SK-N-SH (cell line): ENCODE measurements around the gene ALDH7A1. TPM values are rescaled to one million over a fixed set of nuclear protein-coding genes. Genes with fewer than 3 reads are reported as not detected.

ENCODE experiments used
- CTCF ChIA-PET: fragments of 300-600, 350-600 bp; formaldehyde crosslinking; extraction: SDS; loops from one replicate; lab custom pipeline; 2021; lab: Yijun Ruan, JAX
- POLR2A ChIA-PET: fragments of 350-600 bp; sonication (Branson Sonifier 250); formaldehyde crosslinking; extraction: SDS; loops from one replicate; lab custom pipeline; 2020; ENCODE audit warnings: antibody characterized with exemption, inconsistent platforms; lab: Yijun Ruan, JAX
- DNase-seq: peaks from one replicate; pipeline ENCODE4 v3.0.0; 2012
- H2AFZ ChIP-seq: fragments of 200-600 bp; sonication (generic); 2 replicates; pipeline ENCODE4 v1.8.1; 2016; ENCODE audit warnings: antibody characterized with exemption, mild to moderate bottlenecking, low read depth
- H3F3A ChIP-seq: fragments of 200-600 bp; sonication (generic); replicated peaks from 2 replicates; pipeline ENCODE3; 2016; ENCODE audit warnings: antibody characterized with exemption, mild to moderate bottlenecking; ENCODE audit not compliant: insufficient read depth
- H3K27ac ChIP-seq, 2 experiments: fragments of 200-500 bp in 1 of 2; fragments of 200-600 bp in 1 of 2; sonication (Bioruptor generic) in 1 of 2; sonication (generic), shearing (Covaris generic) in 1 of 2; 2 replicates each; pipeline versions ENCODE4 v1.5.1 to v1.6.1; 2014 to 2016; ENCODE audit warnings: low read depth in 2 of 2, inconsistent platforms in 1 of 2, low read length in 1 of 2, mild to moderate bottlenecking in 1 of 2, mixed read lengths in 1 of 2
- H3K27me3 ChIP-seq: fragments of 200-600 bp; sonication (generic), shearing (Covaris generic); 2 replicates; pipeline ENCODE4 v1.6.1; 2016; ENCODE audit warnings: mixed run types; ENCODE audit not compliant: insufficient read depth
- H3K36me3 ChIP-seq, 2 experiments: fragments of 200-500 bp in 1 of 2; fragments of 200-600 bp in 1 of 2; sonication (Bioruptor generic) in 1 of 2; sonication (generic) in 1 of 2; replicated peaks in 1 of 2; 2 replicates each; pipeline versions ENCODE3 to v1.5.1; 2014 to 2016; ENCODE audit warnings: low read length in 1 of 2, mild to moderate bottlenecking in 1 of 2; ENCODE audit not compliant: insufficient read depth in 2 of 2, control insufficient read depth in 1 of 2
- H3K4me1 ChIP-seq, 2 experiments: fragments of 200-500 bp in 1 of 2; fragments of 200-600 bp in 1 of 2; sonication (Bioruptor generic) in 1 of 2; sonication (generic), shearing (Covaris generic) in 1 of 2; 2 replicates each; pipeline versions ENCODE4 v1.5.1 to v1.6.1; 2014 to 2016; ENCODE audit warnings: low read depth in 1 of 2, low read length in 1 of 2, mixed run types in 1 of 2; ENCODE audit not compliant: insufficient read depth in 2 of 2, control insufficient read depth in 1 of 2
- H3K4me2 ChIP-seq: fragments of 200-600 bp; sonication (generic), shearing (Covaris generic); 2 replicates; pipeline ENCODE4 v1.6.1; 2017; ENCODE audit warnings: mixed run types
- H3K4me3 ChIP-seq, 2 experiments: fragments of 200-500 bp in 1 of 2; fragments of 200-600 bp in 1 of 2; sonication (Bioruptor generic) in 1 of 2; sonication (generic), shearing (Covaris generic) in 1 of 2; 2 replicates each; pipeline versions ENCODE4 v1.5.1 to v1.8.1; 2014 to 2016; ENCODE audit warnings: low read depth in 2 of 2, inconsistent platforms in 1 of 2, low read length in 1 of 2, mild to moderate bottlenecking in 1 of 2, mixed read lengths in 1 of 2, moderate library complexity in 1 of 2
- H3K79me2 ChIP-seq: fragments of 200-600 bp; sonication (generic); 2 replicates; pipeline ENCODE4 v1.8.1; 2017; ENCODE audit warnings: mild to moderate bottlenecking; ENCODE audit not compliant: insufficient read depth
- H3K9ac ChIP-seq: fragments of 200-600 bp; sonication (generic); 2 replicates; pipeline ENCODE4 v1.6.1; 2017; ENCODE audit warnings: mixed run types
- H3K9me2 ChIP-seq: fragments of 200-600 bp; sonication (generic); 2 replicates; pipeline ENCODE4 v1.6.1; 2017; ENCODE audit warnings: mixed run types
- H3K9me3 ChIP-seq: fragments of 200-600 bp; sonication (generic); 2 replicates; pipeline ENCODE4 v1.6.1; 2017; ENCODE audit warnings: mixed run types, mild to moderate bottlenecking, moderate library complexity
- H4K20me1 ChIP-seq: fragments of 200-600 bp; sonication (generic); 2 replicates; pipeline ENCODE4 v1.6.1; 2017; ENCODE audit warnings: mild to moderate bottlenecking, mixed run types; ENCODE audit not compliant: insufficient read depth
- GABPA ChIP-seq: IDR thresholded peaks from 2 replicates; pipeline ENCODE4 v1.4.0; 2012; ENCODE audit warnings: low read depth, mild to moderate bottlenecking
- GATA2 ChIP-seq: sonication (generic); formaldehyde crosslinking; IDR thresholded peaks from 2 replicates; pipeline ENCODE4 v1.5.0; 2020; ENCODE audit warnings: mild to moderate bottlenecking, missing genetic modification reagents
- NRF1 ChIP-seq: IDR thresholded peaks from 2 replicates; pipeline ENCODE4 v1.6.1; 2012; ENCODE audit warnings: low read depth, mild to moderate bottlenecking, low read length
- RAD21 ChIP-seq: IDR thresholded peaks from 2 replicates; pipeline ENCODE4 v1.6.1; 2012; ENCODE audit warnings: mild to moderate bottlenecking, low read length
- SMC3 ChIP-seq: IDR thresholded peaks from 2 replicates; pipeline ENCODE4 v1.6.1; 2012; ENCODE audit warnings: low read depth, low read length, improper control_type of control experiment
- YY1 ChIP-seq: IDR thresholded peaks from 2 replicates; pipeline ENCODE4 v1.4.0; 2012; ENCODE audit warnings: low read depth, mild to moderate bottlenecking
- ZBTB33 ChIP-seq: IDR thresholded peaks from 2 replicates; pipeline ENCODE4 v1.4.0; 2012; ENCODE audit warnings: low read depth, borderline replicate concordance
- WGBS: methylation state at CpG from one replicate; pipeline ENCODE4 v1.1.6; 2017; ENCODE audit warnings: low lambda C conversion rate; 5-methylcytosine and 5-hydroxymethylcytosine counted together
- polyA plus RNA-seq, 3 experiments: library from polyadenylated mRNA; depleted of rRNA; stranded (reverse); fragments of >200 nt; gene quantifications; 2 replicates each; pipeline ENCODE4 v1.2.3, GENCODE V29; 2012
- TF ChIP-seq, protein P1 (sequence below): fragments of 150-350 bp; IDR thresholded peaks from 2 replicates; pipeline ENCODE4 v1.6.1; 2017; ENCODE audit warnings: antibody characterized with exemption, low read length, low read depth, borderline replicate concordance

ALDH7A1 gene
- polyA plus RNA-seq, 1 of the 3 experiments (the other 2 are of a cell fraction): 44.5 TPM

DNA sequence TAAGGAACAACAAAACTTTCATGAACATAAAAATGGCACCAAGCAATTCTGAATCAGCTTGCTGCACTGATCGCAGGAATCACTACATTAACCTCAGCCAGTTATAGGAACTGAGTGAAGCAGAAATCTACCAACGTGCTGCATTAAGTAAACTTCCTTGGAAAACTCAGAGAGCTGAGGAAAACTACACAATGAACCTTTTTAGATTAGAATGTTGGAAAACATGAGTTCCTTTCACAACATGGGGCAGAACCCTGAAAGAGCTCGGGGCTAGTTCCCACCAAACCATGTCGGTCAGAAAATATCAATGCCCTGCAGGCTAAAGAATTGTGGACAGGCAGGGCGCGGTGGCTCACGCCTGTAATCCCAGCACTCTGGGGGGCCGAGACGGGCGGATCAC is 19.4 kb downstream of the ALDH7A1 start:
- no peak overlapping the region for H3K27ac ChIP-seq
- H3K9me2 ChIP-seq: no peaks in the 10 kb centered on the region
- H3F3A ChIP-seq: no peaks in the 10 kb centered on the region
- 95% methylated on average over 10 of the region's 10 CpGs for WGBS
- H3K4me2 ChIP-seq: no peak overlapping the region
- ChIA-PET CTCF (interaction anchor here (0.6 to 1.4 kb wide), 2 partner anchors 10 to 231 kb away, joined by 3 read pairs; no protein-coding TSS in a partner anchor), POLR2A (no interaction called here)
- peaks cover 7 to 11% of the 10 kb centered on the region in 2 experiments for H3K36me3 ChIP-seq
- H3K9ac ChIP-seq: no peak overlapping the region
- H3K9me3 ChIP-seq: no peaks in the 10 kb centered on the region
- H3K4me3 ChIP-seq: no peak overlapping the region
- no peaks in the 10 kb centered on the region for H3K79me2 ChIP-seq
- H3K27me3 ChIP-seq: no peaks in the 10 kb centered on the region
- H4K20me1 ChIP-seq: no peaks in the 10 kb centered on the region
- no peak overlapping the region for H2AFZ ChIP-seq
- no peak for DNase-seq
- TF ChIP-seq ZBTB33 (no peak), YY1 (no peak), RAD21 (no peak)
- no peaks in the 10 kb centered on the region for H3K4me1 ChIP-seq

- no peak for TF ChIP-seq GATA2 (CRISPR knock-in tag)
- TF ChIP-seq ZBTB33: no peak
- TF ChIP-seq NRF1: no peak
- no peak for TF ChIP-seq SMC3
- TF ChIP-seq, protein P1, sequence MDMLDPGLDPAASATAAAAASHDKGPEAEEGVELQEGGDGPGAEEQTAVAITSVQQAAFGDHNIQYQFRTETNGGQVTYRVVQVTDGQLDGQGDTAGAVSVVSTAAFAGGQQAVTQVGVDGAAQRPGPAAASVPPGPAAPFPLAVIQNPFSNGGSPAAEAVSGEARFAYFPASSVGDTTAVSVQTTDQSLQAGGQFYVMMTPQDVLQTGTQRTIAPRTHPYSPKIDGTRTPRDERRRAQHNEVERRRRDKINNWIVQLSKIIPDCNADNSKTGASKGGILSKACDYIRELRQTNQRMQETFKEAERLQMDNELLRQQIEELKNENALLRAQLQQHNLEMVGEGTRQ: no peak
- TF ChIP-seq GABPA: no peak
- Histone ChIP-seq H3K4me1 (no peaks in the 10 kb centered on the region), H2AFZ (no peak overlapping the region), H3K36me3 (peaks cover 5 to 13% of the 10 kb centered on the region in 2 experiments), H4K20me1 (no peaks in the 10 kb centered on the region), H3K9me3 (no peaks in the 10 kb centered on the region), H3K9ac (no peak overlapping the region), H3K4me3 (no peak overlapping the region), H3F3A (no peaks in the 10 kb centered on the region), H3K27me3 (no peaks in the 10 kb centered on the region), H3K79me2 (no peaks in the 10 kb centered on the region), H3K4me2 (no peak overlapping the region), H3K9me2 (no peaks in the 10 kb centered on the region), H3K27ac (no peak overlapping the region)
- POLR2A ChIA-PET: interaction anchor here (0.7 kb wide), 1 partner anchor 49 kb away, joined by 3 read pairs; no protein-coding TSS in a partner anchor
- DNase-seq: no peak
- CTCF ChIA-PET: no interaction called here
- WGBS: 81% methylated on average over 4 of the region's 4 CpGs
Observed at GRCh38 chr5:126568206-126568755, 26.7 kb downstream of the ALDH7A1 start.
